H1 (cell line): ENCODE measurements around the gene SYTL5. TPM values are rescaled to one million over a fixed set of nuclear protein-coding genes. Genes with fewer than 3 reads are reported as not detected.

ENCODE experiments used
- CTCF ChIA-PET: fragments of 300-600 bp; sonication (Branson Sonifier 250); formaldehyde crosslinking; loops from one replicate; lab custom pipeline; 2021; ENCODE audit not compliant: partially characterized antibody; lab: Charles Lee
- POLR2A ChIA-PET: fragments of 300-600 bp; sonication (Branson Sonifier 250); formaldehyde crosslinking; loops from one replicate; lab custom pipeline; 2021; ENCODE audit warnings: inconsistent platforms; ENCODE audit not compliant: partially characterized antibody; lab: Charles Lee
- DNase-seq, 2 experiments: peaks; one replicate each; pipeline versions ENCODE4 v3.0.0 to v3.0.0-alpha.2; 2010 to 2022; ENCODE audit warnings: low spot score in 2 of 2, low read depth in 1 of 2, mixed read lengths in 1 of 2
- FAIRE-seq: peaks from 2 replicates; lab custom pipeline; 2011; peaks lifted over from hg19 to GRCh38; lab: Jason Lieb, UNC
- H2AFZ ChIP-seq: 2 replicates; pipeline ENCODE4 v1.8.1; 2012; ENCODE audit warnings: low read length, inconsistent platforms
- H2AK5ac ChIP-seq: 2 replicates; pipeline ENCODE4 v1.6.1; 2013; ENCODE audit warnings: low read depth, low read length
- H2BK120ac ChIP-seq: replicated peaks from 2 replicates; pipeline ENCODE3; 2013; ENCODE audit warnings: low read depth, low read length, inconsistent platforms
- H2BK12ac ChIP-seq: 2 replicates; pipeline ENCODE4 v1.6.1; 2013; ENCODE audit warnings: low read depth, low read length
- H2BK15ac ChIP-seq: 2 replicates; pipeline ENCODE4 v1.6.1; 2013; ENCODE audit warnings: low read length
- H2BK20ac ChIP-seq: 2 replicates; pipeline ENCODE4 v1.6.1; 2013; ENCODE audit warnings: low read length
- H2BK5ac ChIP-seq: 2 replicates; pipeline ENCODE4 v1.6.1; 2013; ENCODE audit warnings: low read depth, low read length
- H3K14ac ChIP-seq: 2 replicates; pipeline ENCODE4 v1.6.1; 2013; ENCODE audit warnings: inconsistent platforms; ENCODE audit not compliant: insufficient read length
- H3K18ac ChIP-seq: 2 replicates; pipeline ENCODE4 v1.6.1; 2013; ENCODE audit warnings: low read length; ENCODE audit errors: extremely low read depth
- H3K23ac ChIP-seq: 2 replicates; pipeline ENCODE4 v1.6.1; 2013; ENCODE audit warnings: inconsistent platforms; ENCODE audit not compliant: insufficient read length
- H3K23me2 ChIP-seq: 2 replicates; pipeline ENCODE4 v1.6.1; 2013; ENCODE audit warnings: low read depth, low read length
- H3K27ac ChIP-seq: 2 replicates; pipeline ENCODE4 v1.6.1; 2011; ENCODE audit warnings: low read depth, low read length, inconsistent platforms
- H3K27me3 ChIP-seq, 4 experiments: replicated peaks in 1 of 4; 1 replicate in 1 of 4; 2 replicates in 3 of 4; pipeline versions ENCODE4 v1.6.1 to v1.8.1; 2011 to 2013; ENCODE audit warnings: low read length in 3 of 4, mild to moderate bottlenecking in 3 of 4, inconsistent platforms in 2 of 4, mixed read lengths in 2 of 4, moderate library complexity in 1 of 4; ENCODE audit not compliant: control insufficient read depth in 3 of 4, insufficient read depth in 3 of 4; ENCODE audit errors: extremely low read depth in 1 of 4
- H3K36me3 ChIP-seq, 4 experiments: 2 replicates each; pipeline versions ENCODE4 v1.6.1 to v1.8.1; 2011 to 2013; ENCODE audit warnings: mild to moderate bottlenecking in 4 of 4, low read length in 3 of 4, moderate library complexity in 2 of 4, control low read depth in 1 of 4, inconsistent platforms in 1 of 4; ENCODE audit not compliant: insufficient read depth in 4 of 4, control insufficient read depth in 2 of 4
- H3K4ac ChIP-seq: replicated peaks from 2 replicates; pipeline ENCODE3; 2013; ENCODE audit warnings: low read length, low read depth, mixed read lengths, inconsistent platforms; ENCODE audit not compliant: insufficient read length
- H3K4me1 ChIP-seq, 4 experiments: replicated peaks in 1 of 4; 1 replicate in 1 of 4; 2 replicates in 3 of 4; pipeline versions ENCODE4 v1.6.1 to v1.8.1; 2011 to 2013; ENCODE audit warnings: low read length in 3 of 4, inconsistent platforms in 2 of 4, mixed read lengths in 1 of 4; ENCODE audit not compliant: insufficient read depth in 4 of 4, control insufficient read depth in 3 of 4
- H3K4me2 ChIP-seq, 2 experiments: 2 replicates each; pipeline versions ENCODE4 v1.6.1 to v1.8.1; 2011 to 2013; ENCODE audit warnings: low read depth in 2 of 2, low read length in 2 of 2, control low read depth in 1 of 2, inconsistent platforms in 1 of 2, mild to moderate bottlenecking in 1 of 2; ENCODE audit not compliant: insufficient read depth in 1 of 2
- H3K4me3 ChIP-seq, 4 experiments: fragments of 200-600, 300-600 bp in 1 of 4; sonication (generic), shearing (Covaris generic), sonication (Bioruptor Twin) in 1 of 4; 2 replicates each; pipeline versions ENCODE4 v1.5.1 to v1.8.1; 2011 to 2016; ENCODE audit warnings: low read length in 4 of 4, low read depth in 3 of 4, control low read depth in 2 of 4, inconsistent platforms in 2 of 4, mild to moderate bottlenecking in 2 of 4, mixed read lengths in 1 of 4, moderate library complexity in 1 of 4; ENCODE audit not compliant: insufficient read depth in 2 of 4; ENCODE audit errors: extremely low read depth in 1 of 4
- H3K56ac ChIP-seq: replicated peaks from 2 replicates; pipeline ENCODE3; 2013; ENCODE audit warnings: low read depth, mild to moderate bottlenecking, mixed read lengths, low read length, inconsistent platforms; ENCODE audit not compliant: insufficient read length
- H3K79me1 ChIP-seq: 2 replicates; pipeline ENCODE4 v1.6.1; 2013; ENCODE audit warnings: low read depth, low read length, control low read depth
- H3K79me2 ChIP-seq, 2 experiments: 2 replicates each; pipeline versions ENCODE4 v1.6.1 to v1.8.1; 2012 to 2013; ENCODE audit warnings: low read length in 2 of 2, mild to moderate bottlenecking in 2 of 2, inconsistent platforms in 1 of 2; ENCODE audit not compliant: insufficient read depth in 2 of 2, control insufficient read depth in 1 of 2
- H3K9ac ChIP-seq, 4 experiments: replicated peaks in 1 of 4; 1 replicate in 1 of 4; 2 replicates in 3 of 4; pipeline versions ENCODE4 v1.6.1 to v1.8.1; 2011 to 2013; ENCODE audit warnings: low read depth in 3 of 4, low read length in 3 of 4, control low read depth in 2 of 4, mild to moderate bottlenecking in 2 of 4, moderate library complexity in 2 of 4, inconsistent platforms in 1 of 4; ENCODE audit errors: extremely low read depth in 1 of 4
- H3K9me3 ChIP-seq, 2 experiments: 2 replicates each; pipeline versions ENCODE4 v1.6.1 to v1.8.1; 2012 to 2013; ENCODE audit warnings: mild to moderate bottlenecking in 2 of 2, moderate library complexity in 2 of 2, control low read depth in 1 of 2, inconsistent platforms in 1 of 2, low read depth in 1 of 2, low read length in 1 of 2, mixed read lengths in 1 of 2; ENCODE audit not compliant: insufficient read depth in 2 of 2
- H4K20me1 ChIP-seq, 2 experiments: replicated peaks in 1 of 2; 2 replicates each; pipeline versions ENCODE3 to v1.8.1; 2011 to 2013; ENCODE audit warnings: inconsistent platforms in 2 of 2, low read length in 2 of 2, mild to moderate bottlenecking in 1 of 2; ENCODE audit not compliant: insufficient read depth in 2 of 2, control insufficient read depth in 1 of 2
- H4K5ac ChIP-seq: 2 replicates; pipeline ENCODE4 v1.6.1; 2013; ENCODE audit warnings: low read length, low read depth, mixed read lengths, inconsistent platforms; ENCODE audit not compliant: insufficient read length
- H4K8ac ChIP-seq: 2 replicates; pipeline ENCODE4 v1.8.0; 2013; ENCODE audit warnings: mild to moderate bottlenecking, moderate library complexity, low read length, inconsistent platforms; ENCODE audit not compliant: insufficient read depth; ENCODE audit errors: extremely low read depth
- H4K91ac ChIP-seq: replicated peaks from 2 replicates; pipeline ENCODE3; 2013; ENCODE audit warnings: low read length, mixed read lengths, inconsistent platforms; ENCODE audit not compliant: insufficient read length
- BACH1 ChIP-seq: IDR thresholded peaks from 2 replicates; pipeline ENCODE4 v1.6.1; 2012; ENCODE audit warnings: low read length, improper control_type of control experiment
- BRCA1 ChIP-seq: IDR thresholded peaks from 2 replicates; pipeline ENCODE4 v1.6.1; 2012; ENCODE audit warnings: low read depth, low read length, improper control_type of control experiment
- CBX8 ChIP-seq: fragments of 300-800, 300-1000 bp; sonication (generic); IDR thresholded peaks from 2 replicates; pipeline ENCODE4 v1.7.1; 2016; ENCODE audit warnings: low read depth, low read length, borderline replicate concordance
- CHD1 ChIP-seq: IDR thresholded peaks from 2 replicates; pipeline ENCODE4 v1.6.1; 2012; ENCODE audit warnings: low read depth, low read length, improper control_type of control experiment
- CHD2 ChIP-seq: IDR thresholded peaks from 2 replicates; pipeline ENCODE4 v1.6.1; 2012; ENCODE audit warnings: low read length, improper control_type of control experiment
- EP300 ChIP-seq, 2 experiments: IDR thresholded peaks; 1 replicate in 1 of 2; 2 replicates in 1 of 2; pipeline ENCODE4 v1.6.1; 2011 to 2012; ENCODE audit warnings: low read depth in 2 of 2, low read length in 2 of 2, mild to moderate bottlenecking in 2 of 2, borderline replicate concordance in 1 of 2, inconsistent platforms in 1 of 2, moderate library complexity in 1 of 2
- KDM4A ChIP-seq: IDR thresholded peaks from one replicate; pipeline ENCODE4 v1.7.1; 2012; ENCODE audit warnings: low read depth, mild to moderate bottlenecking, moderate library complexity, low read length, inconsistent platforms; ENCODE audit not compliant: severe bottlenecking
- MAFK ChIP-seq: IDR thresholded peaks from 2 replicates; pipeline ENCODE4 v1.6.1; 2012; ENCODE audit warnings: low read depth, mild to moderate bottlenecking, improper control_type of control experiment, low read length
- PHF8 ChIP-seq: fragments of 200-600 bp; sonication (generic); conservative IDR thresholded peaks from 2 replicates; pipeline ENCODE4 v1.7.1; 2012; ENCODE audit warnings: low read depth, mild to moderate bottlenecking, inconsistent platforms, low read length, moderate library complexity
- RFX5 ChIP-seq: IDR thresholded peaks from 2 replicates; pipeline ENCODE4 v1.6.1; 2011; ENCODE audit warnings: low read depth, low read length, improper control_type of control experiment, borderline replicate concordance
- TEAD4 ChIP-seq: IDR thresholded peaks from 2 replicates; pipeline ENCODE4 v1.6.1; 2012; ENCODE audit warnings: low read depth, low read length, inconsistent platforms, mixed read lengths
- WGBS, 2 experiments: shearing (Covaris generic) in 1 of 2; methylation state at CpG; one replicate each; pipeline versions ENCODE4 v1.1.6 to v1.1.7; 2013 to 2015; ENCODE audit warnings: low lambda C conversion rate in 2 of 2, mixed read lengths in 2 of 2, inconsistent platforms in 1 of 2, low coverage in 1 of 2, missing lambda C conversion rate in 1 of 2; ENCODE audit not compliant: insufficient replicate concordance in 2 of 2, insufficient coverage in 1 of 2, insufficient read length in 1 of 2; ENCODE audit errors: extremely low coverage in 1 of 2, missing lambda C conversion rate in 1 of 2; 5-methylcytosine and 5-hydroxymethylcytosine counted together
- polyA plus RNA-seq, 7 experiments: library from polyadenylated mRNA; depleted of rRNA in 3 of 7; stranded (reverse) in 5 of 7; unstranded in 2 of 7; fragments of >200 nt in 5 of 7; fragments of 200-250 nt in 2 of 7; gene quantifications; 1 replicate in 5 of 7; 2 replicates in 1 of 7; 4 replicates in 1 of 7; pipeline versions ENCODE4 v1.2.1 to v1.2.3, GENCODE V29; 2011 to 2013; ENCODE audit warnings: missing spikeins in 2 of 7, mixed read lengths in 2 of 7
- total RNA-seq: library from RNA; stranded (reverse); fragmentation: NEBNext Ultra II Directional; extraction: Animal tissue kit (Norgen Biotek cat#: 25700); gene quantifications from 2 replicates; pipeline ENCODE4 v1.2.1, GENCODE V29; 2021

The SYTL5 gene
- total and polyA plus RNA-seq, 2 of the 8 experiments (the other 6 are each of a cell fraction or from before 2014, with no cell fraction given), result 0.15 to 0.52 TPM

DNA sequence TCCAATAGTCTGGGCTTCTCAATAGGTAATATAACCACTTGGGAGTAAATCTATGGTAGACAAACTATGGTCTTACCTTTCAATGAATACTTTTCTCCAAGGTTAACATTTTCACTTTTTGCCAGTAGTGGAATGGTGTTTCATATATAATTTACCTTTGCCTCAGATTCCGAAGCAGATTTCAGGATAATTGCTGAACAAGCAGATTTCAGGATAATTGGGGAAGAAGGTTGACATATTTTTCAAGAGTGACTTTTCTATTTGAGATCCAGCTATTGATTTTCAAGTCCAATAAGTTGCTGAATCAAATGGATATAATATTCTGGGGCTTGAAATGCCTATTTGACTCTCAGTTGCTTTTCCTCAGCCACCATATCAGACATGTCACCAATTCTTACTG is 63.6 kb downstream of the SYTL5 start:
- CTCF ChIA-PET, result no interaction called here
- DNase-seq, result no peak
- H3K4me2 ChIP-seq, result no peak overlapping the region

More for the DNA sequence above, 63.6 kb downstream of the SYTL5 start:
- no peak overlapping the region for H2BK120ac ChIP-seq
- no peak overlapping the region for H4K8ac ChIP-seq
- no peak overlapping the region for H2BK15ac ChIP-seq
- H3K18ac ChIP-seq, result no peak overlapping the region
- H3K36me3 ChIP-seq, result no peaks in the 10 kb centered on the region
- no peak overlapping the region for H2BK20ac ChIP-seq
- no peak for TF ChIP-seq PHF8
- no peak for TF ChIP-seq KDM4A
- no peak for TF ChIP-seq MAFK
- no peak for TF ChIP-seq CBX8
- TF ChIP-seq CHD2, result no peak
- no peak for TF ChIP-seq TEAD4
- TF ChIP-seq CHD1, result no peak
- no peak for TF ChIP-seq BRCA1
- TF ChIP-seq BACH1, result no peak
- TF ChIP-seq RFX5, result no peak
- no peak for TF ChIP-seq EP300 (IDR thresholded peaks at IDR 0.05; ENCODE audit: borderline replicate concordance in 1 of 2, low read depth in 2 of 2, low read length in 2 of 2)
- no peak overlapping the region for H3K4me3 ChIP-seq
- no peak overlapping the region for H3K27ac ChIP-seq
- no peaks in the 10 kb centered on the region for H3K79me2 ChIP-seq
- H4K20me1 ChIP-seq, result no peaks in the 10 kb centered on the region
- H3K4me1 ChIP-seq, result no peaks in the 10 kb centered on the region
- no peak overlapping the region for H4K91ac ChIP-seq
- H2BK12ac ChIP-seq, result no peak overlapping the region
- no peak overlapping the region for H2AFZ ChIP-seq
- H3K14ac ChIP-seq, result no peak overlapping the region
- H3K27me3 ChIP-seq, result no peaks in the 10 kb centered on the region
- H3K9me3 ChIP-seq, result no peaks in the 10 kb centered on the region
- H3K4ac ChIP-seq, result no peak overlapping the region
- H3K23me2 ChIP-seq, result no peaks in the 10 kb centered on the region
- FAIRE-seq, result no peak
- H4K5ac ChIP-seq, result no peak overlapping the region
- no peak overlapping the region for H2AK5ac ChIP-seq
- POLR2A ChIA-PET, result no interaction called here
- no peak overlapping the region for H2BK5ac ChIP-seq
- H3K23ac ChIP-seq, result no peak overlapping the region
- 100% methylated on average over 1 of the region's 1 CpG; no CpG with 5 or more reads in 1 of the 2 experiments for WGBS, 2 experiments
- H3K79me1 ChIP-seq, result no peaks in the 10 kb centered on the region
- no peak overlapping the region for H3K9ac ChIP-seq
- H3K56ac ChIP-seq, result no peak overlapping the region
